22Rv1 (cell line): ENCODE measurements around the gene MFGE8.

Experiments used
- ZFX ChIP-seq: fragments of 450-650 bp; IDR thresholded peaks from 2 replicates; pipeline ENCODE4 v1.6.1; 2017; ENCODE audit warnings: antibody characterized with exemption, borderline replicate concordance
- TF ChIP-seq, protein P1 (sequence below): fragments of 450-650 bp; IDR thresholded peaks from 2 replicates; pipeline ENCODE4 v1.5.1; 2017; ENCODE audit warnings: mild to moderate bottlenecking

DNA sequence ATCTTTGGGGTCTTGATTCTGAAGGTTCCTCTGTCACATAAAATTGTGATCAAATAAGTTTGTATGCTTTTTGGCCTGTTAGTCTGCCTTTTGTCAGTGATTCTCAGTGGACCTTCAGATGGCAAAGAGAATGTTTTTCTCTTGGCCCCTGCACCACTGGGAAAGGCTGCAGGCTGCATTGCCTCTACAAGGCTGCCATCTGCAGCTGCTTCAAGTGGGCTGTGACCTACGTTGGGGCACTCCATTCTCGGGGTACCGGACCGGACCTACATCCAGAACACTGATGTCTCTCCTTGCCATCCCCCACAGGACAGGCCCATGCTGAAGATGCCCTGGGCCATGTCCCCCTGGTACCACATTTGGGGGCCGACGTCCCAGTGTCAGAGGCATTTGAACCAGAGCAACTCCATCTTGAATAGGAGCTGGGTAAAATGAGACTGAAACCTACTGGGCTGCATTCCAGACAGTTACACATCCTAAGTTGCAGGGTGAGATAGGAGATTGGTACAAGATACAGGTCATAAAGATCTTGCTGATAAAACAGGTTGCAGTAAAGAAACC is 37.5 kb upstream of the MFGE8 start:
- TF ChIP-seq, protein P1, sequence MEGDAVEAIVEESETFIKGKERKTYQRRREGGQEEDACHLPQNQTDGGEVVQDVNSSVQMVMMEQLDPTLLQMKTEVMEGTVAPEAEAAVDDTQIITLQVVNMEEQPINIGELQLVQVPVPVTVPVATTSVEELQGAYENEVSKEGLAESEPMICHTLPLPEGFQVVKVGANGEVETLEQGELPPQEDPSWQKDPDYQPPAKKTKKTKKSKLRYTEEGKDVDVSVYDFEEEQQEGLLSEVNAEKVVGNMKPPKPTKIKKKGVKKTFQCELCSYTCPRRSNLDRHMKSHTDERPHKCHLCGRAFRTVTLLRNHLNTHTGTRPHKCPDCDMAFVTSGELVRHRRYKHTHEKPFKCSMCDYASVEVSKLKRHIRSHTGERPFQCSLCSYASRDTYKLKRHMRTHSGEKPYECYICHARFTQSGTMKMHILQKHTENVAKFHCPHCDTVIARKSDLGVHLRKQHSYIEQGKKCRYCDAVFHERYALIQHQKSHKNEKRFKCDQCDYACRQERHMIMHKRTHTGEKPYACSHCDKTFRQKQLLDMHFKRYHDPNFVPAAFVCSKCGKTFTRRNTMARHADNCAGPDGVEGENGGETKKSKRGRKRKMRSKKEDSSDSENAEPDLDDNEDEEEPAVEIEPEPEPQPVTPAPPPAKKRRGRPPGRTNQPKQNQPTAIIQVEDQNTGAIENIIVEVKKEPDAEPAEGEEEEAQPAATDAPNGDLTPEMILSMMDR: no peak
- no peak for TF ChIP-seq ZFX
